Stimulated activated CD8-positive, alpha-beta memory T cell treated with anti-CD3 and anti-CD28 coated beads, Interleukin-12 subunit alpha, Interleukin-12 subunit beta, amount 100 ng/mL, for 1 hour (primary cell): ENCODE results near the gene AP2B1.
"Not testable (repeated sequence)": the region's sequence is repeated elsewhere in the genome, so short reads cannot be mapped to it uniquely, and the experiment has no call there.

Experiments used
- DNase-seq: peaks from one replicate; pipeline ENCODE4 v3.0.0-alpha.2; 2020; ENCODE audit warnings: low read depth

The AP2B1 gene

DNA sequence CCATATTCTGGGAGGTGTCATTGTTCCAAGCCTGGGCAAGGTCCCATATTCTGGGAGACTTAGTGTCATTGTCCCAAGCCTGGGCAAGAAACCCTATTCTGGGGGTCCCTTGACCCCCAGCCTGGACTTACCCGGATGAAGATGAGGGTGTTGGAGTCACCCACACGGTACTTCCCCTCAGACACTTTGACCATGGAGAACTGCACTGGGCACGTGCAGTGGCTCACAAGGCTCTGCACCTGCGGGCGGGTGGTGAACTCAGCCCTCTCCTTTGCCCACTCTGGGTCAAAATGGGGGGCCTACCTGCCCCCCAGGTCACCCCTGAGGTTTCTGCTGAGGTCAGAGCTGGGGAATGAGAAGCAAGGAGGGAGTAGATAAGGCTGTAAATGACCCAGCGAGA lies 161.9 kb downstream of the AP2B1 start:
- DNase-seq, result no peak

DNA sequence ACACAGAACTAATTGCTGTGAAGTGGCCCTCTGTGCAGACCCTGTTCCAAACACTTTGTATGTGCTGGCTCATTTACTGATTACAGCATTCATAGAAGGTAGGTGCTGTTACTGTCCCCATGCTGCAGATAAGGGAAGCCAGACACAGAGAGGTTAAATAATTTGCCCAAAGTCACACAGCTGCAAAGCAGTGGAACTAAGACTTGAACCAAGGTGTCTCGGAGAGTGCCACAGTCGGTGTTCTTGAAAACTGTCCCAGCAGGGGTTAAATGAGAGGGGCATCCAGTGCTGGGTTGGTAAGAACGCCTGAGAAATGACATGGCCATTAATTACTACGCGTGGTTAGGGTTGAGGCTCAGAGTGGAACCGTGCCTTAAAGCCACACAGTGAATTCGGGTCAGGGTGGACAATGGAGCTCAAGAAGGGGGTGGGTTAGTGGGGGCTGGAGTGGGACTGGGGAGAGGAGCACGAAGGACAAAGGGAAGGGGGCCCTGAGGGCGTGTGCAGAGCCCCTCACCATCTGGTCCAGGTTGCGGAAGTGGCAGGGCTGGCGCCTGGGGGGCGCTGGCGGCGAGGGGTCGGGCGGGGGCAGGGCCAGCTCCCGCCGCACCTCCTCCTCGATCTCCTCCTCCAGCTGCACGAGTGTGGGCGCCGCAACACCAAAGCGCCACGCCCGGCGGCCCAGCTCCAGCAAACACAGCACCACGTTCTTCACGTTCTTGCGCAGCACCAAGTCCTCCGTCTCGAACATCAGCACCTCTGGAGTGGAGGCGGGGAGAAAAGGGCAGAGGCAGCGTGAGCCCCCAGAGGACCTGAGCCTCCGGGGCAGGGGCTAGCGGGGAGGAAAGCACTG lies 162.7 kb downstream of the AP2B1 start:
- no peak for DNase-seq

DNA sequence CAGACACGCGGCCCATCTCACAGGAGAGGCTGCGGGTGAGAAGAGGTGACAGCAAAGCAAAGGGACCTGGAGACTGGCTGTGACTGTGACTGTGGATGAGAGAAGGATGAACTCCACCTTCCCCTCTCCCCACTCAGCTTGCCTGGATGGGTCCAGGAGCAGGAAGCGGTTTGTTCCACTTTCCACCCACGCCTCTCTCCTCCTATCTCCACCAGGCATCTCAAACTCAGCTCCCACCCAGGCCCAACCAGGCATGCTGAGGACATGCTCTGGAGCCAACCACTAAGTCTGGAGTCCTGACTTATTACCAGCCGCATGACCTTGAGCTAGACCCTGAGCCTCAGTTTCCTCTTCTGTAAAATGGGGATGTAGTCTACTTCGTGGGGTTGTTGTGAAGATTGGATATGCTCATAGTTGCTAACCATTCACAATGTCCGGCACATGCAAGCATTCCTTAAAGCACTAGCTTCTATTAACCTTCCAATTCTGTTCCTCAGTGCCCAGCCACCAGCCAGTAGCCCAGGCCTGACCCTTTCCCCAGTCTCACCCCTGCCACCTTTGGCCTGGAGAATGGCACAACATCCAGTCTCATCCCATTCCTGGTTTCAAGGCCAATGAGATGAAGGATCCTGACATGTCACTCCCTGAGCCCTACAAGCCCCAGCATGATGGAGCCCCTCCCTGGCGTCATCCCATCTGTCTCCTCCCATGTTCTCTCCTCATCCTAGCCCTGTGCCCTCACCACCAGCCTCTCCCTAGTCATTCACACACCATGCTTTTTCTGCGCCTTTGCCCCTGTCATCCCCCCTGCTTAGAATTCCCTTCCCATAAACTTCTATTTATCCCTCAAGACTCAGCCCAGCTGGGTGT lies 163.6 kb downstream of the AP2B1 start:
- no peak for DNase-seq

DNA sequence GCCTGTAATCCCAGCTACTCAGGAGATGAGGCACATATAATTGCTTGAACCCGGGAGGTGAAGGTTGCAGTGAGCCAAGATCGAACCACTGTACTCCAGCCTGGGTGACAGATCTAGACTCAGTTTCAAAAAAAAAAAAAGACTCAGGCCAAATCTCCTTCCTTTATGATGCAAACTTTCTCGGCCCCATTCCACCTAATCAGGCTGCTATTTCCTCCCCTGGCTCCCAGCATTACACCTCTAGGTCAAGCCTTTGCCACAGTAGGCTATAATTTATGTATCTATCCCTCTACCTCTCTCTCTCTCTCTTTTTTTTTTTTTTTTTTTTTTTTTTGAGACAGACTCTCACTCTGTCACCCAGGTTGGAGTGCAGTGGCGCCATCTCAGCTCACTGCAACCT lies 164.4 kb downstream of the AP2B1 start:
- DNase-seq, result not testable (repeated sequence)

DNA sequence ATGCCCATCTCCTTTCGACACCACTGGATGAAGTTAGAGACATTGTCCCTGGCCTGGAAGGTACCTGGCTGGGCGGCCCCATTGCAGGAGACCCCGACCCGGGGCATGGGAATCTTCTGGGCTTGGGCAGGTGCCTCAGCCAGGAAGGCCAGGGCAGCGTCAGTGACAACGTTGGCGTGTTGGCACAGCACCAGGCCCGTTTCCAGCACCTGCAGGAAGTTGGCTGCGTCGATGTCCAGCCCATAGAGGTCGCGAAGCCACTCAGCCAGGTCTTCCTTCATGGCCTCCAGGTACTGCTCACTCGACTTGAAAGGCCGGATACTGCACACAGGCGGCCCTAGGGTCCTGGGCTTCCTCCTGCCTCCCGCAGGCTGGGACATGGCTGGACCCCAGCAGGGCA lies 165.3 kb downstream of the AP2B1 start:
- no peak for DNase-seq

DNA sequence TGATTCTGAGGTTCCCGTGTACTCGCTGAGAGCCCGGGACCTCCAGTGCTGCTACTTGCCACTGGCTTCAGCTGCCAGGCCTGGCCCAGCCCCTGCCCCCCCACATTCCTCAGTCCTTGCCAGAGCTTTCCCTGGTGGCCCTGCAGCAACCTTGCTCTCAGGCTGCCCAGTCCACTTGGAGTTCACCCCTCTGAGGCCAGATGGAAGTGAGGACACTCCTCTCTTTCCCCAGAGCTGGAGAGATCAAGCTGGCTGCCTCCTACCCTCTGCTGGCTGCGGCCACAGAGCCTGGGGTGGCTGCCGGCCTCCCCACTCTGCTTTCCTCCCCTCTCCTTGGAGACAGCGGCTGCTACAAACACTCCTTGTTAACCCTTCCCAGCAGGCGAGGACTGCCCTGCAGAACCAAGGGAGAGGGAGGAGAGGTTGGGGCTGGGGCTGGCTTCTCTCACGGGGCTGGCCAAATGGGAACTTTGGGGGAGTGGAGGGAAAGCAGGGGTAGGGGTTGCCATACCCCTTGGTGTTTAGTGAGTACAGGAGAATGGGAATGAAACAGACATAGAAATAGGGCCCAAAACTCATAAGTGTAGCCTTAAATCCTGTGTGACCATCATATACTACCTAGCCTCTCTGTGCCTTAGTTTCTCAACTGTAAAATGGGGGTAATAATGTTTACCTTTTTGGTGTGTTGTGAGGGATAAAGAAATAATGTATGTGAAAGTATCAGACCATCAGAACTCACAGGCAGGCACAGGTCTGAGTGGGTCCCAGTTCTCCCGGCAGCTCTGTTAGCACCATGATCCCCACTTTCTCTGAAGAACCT lies 166.0 kb downstream of the AP2B1 start, which contains the start of gene GAS2L2:
Gene GAS2L2 (minus strand): TSS at position 295 of the 820 bp plus-strand sequence. CDS start 389 bp downstream, outside the sequence.
- no peak for DNase-seq

DNA sequence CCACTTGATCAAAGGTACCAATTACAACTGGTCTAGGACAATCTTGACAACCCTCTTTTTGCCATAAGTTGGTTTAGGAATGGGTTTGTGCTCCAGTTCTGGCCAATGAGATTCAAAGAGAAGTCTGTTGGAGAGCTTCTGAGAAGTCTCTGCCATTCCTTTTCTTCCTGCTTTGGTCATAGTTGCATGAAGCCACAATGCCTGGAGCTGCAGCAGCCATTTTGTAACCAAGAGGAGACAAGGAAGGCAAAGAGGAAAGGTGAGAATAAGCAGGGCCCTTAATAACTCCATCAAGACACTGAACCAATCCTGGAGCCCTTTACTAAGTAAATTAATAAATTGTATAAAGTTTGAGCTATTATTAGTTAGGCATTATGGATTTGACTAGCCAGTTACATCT lies 170.1 kb downstream of the AP2B1 start:
- DNase-seq, result no peak

DNA sequence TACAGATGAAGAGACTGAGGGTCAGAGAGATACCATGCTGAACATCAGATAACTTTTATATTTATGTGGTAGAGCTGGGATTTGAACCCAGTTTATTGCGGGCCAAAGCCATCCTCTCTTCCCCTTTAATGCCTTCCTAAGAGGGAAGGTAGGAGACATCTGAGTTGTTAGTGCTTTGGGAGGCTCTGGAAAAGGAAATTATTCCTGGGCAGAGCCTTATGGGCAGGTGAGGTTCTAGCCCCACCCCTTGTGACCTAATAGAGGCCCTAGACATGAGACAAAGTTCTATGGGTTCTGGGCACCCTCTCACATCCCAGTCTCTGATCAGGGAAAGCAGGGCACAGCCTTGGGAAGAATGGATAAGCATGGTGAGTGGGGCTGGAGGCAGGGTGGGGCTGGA lies 173.5 kb downstream of the AP2B1 start, which contains the start of gene C17orf50:
Gene C17orf50 (plus strand): TSS at position 301 of the 400 bp plus-strand sequence. CDS start 55 bp downstream, at position 356.
- DNase-seq, result no peak

DNA sequence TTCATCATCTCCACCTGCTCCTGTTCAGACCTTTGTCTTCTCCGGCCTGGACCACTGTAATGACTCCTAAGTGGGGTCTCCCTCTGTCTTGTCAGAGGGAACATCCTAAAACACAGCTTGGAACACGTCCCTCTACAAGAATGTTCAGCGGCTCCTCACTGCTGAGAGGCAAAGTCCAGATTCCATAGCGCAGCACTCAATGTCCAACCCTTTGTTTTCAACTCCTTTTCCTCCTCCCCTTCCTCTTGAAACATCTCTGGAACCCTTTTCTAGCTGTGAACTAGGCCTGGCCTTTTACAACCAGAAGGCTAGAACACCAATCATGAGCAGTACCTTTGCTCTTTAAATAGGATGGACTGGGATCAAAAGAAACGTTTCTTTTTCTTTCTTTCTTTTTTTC lies 174.5 kb downstream of the AP2B1 start:
- no peak for DNase-seq

DNA sequence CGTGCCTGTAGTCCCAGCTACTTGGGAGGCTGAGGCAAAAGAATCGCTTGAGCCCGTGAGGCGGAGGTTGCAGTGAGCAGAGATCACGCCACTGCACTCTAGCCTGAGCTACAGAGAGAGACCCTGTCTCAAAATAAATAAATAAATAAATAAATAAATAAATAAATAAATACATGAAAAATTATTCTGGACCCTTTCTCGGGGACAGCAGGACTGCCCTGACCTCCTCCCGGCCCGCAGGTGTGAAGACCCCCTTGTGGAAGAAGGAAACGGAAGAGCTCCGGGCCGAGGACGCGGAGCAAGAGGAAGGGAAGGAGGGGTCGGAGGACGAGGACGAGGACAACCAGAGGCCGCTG lies 176.6 kb downstream of the AP2B1 start:
- no peak for DNase-seq

DNA sequence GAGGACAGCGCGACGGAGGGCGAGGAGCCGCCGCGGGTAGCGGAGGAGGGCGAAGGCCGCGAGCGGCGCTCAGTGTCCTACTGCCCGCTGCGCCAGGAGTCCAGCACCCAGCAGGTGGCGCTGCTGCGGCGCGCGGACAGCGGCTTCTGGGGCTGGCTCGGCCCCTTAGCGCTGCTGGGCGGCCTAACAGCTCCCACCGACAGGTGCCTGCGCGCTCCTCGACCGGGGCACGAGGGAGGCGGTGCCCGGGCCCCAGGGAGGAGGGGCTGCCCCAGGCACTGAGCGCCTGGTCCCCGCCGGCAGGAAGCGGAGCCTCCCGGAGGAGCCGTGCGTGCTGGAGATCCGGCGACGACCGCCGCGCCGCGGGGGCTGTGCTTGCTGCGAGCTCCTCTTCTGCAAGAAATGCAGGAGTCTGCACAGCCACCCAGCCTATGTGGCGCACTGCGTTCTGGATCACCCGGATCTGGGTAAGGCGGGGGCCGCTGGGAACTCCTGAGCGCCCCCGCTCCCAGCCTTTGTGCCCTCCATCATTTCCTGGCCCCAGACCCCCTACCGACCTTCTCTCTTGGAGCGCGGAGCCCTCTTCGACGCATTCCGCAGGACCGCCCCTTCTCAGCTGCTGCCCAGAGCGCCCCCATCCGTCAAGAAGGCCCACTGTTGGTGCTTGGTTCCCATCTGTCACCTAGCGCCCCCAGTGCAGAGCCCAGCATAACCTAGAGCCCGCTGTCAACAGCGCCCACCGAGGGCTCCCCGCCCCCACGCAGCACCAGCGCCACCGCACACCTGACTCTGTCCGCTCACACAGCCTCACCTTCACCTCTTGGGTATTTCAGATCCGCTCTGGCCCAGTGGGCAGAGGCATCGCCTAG lies 177.2 kb downstream of the AP2B1 start:
- DNase-seq, result peak; percentile 71

DNA sequence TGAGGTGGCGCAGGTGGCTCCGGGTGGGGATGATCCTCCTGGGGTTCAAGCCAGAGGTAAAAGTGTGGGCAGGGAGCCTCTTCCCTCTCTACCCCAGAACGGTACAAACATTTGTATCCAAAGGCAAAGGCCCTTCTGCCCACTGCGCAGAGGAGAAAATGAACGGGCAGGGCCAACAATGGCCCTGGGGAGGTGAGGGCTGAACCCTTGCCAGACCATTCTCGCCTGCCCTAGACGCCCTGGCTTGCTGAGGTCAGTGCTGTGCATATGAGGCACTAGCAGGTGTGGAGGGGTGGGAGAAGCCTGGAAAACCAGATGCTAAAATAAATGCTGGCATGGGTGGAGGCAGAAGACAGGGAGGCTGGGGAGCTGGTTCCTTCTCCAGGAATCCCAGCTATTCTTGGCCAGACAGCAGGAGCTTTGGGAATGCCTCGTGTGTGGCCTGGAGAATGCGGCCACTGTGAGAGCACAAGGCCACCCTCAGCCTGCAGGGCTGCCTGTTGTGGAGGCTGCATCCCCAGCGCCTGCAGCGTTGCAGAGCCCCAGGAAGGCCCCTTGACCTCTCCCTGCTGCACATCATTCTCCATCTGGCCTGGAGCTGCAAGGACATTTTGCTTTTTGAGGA lies 178.1 kb downstream of the AP2B1 start:
- no peak for DNase-seq

DNA sequence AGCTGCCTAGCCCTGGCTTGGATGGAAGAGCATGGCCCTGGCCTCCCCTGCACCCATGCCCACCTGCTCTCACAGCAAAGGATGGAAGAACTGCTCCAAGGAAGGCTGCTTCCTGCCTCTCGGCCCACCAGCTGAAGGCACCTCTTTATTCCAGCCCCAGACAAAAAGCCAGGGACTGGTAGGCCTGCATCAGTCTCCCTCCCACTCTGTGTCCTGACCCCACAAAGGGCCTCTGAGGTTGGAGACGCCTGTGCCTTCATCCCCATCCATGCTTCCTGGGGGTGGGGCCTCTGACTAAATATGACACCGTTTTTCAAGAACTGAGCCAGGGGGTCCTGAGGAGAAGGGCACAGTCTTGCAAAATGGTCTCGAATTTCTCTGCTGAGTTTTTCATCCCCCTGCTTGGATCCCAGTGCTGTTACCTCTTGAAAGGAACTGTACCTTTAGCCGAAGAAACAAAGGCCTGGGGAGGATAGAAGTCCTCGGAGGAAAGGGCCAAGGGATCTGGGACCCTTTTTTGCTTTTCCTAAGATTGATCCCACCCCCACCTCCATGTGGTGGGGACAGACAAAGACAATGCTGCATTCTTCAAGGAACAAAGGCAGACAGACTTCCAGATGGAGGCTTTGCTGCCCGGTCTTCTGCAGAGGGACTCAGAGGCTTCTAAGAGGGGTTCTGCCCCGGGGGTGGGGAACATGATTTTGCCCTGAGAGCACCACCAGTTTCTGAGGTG lies 178.8 kb downstream of the AP2B1 start:
- DNase-seq, result no peak

DNA sequence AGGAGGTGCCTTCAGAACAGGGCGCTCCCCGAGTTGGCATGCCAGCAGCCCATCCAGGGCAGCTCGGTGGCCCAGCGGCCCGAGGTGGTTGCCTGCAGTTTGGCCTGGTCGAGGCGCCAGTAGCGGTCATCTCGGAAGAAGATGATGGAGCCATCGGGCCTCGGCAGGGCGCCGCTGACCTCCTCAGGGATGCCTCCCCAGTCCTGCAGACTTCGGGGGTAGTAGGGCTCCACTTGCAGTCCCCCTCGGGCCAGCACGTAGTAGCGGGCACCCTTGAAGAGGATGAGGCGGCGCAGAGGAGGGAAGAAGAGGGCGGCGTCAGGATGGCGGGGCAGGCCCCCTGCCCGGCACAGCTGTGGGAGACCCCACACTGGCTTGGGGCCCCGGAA lies 179.4 kb downstream of the AP2B1 start:
- no peak for DNase-seq

DNA sequence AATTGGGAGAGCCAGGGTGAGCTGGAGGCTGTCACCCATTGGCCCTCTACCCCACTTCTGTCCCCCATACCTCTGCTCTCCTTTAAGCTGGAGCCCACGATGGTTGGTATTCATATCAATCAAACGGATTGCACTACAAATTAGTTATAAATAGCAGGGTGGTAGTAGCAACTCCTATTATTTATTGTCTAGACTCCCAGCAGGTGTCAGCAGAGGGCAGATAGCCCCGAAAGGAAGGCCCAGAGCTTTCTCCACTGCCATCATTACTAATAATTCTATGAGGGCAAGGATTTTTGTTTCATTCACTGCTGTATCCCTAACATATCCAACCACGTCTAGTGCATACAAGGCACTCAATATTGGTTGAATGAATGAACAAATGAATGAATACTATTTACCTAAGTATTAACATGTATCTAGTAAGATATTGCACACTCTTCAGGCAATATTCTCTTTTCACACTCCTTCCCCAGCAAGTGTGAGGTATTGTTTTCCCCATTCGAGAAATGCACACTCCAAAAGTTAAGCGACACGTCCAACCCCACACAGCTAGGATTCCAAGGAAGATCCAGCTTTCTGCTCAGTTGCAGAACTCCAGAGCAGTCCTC lies 179.9 kb downstream of the AP2B1 start:
- DNase-seq, result no peak

DNA sequence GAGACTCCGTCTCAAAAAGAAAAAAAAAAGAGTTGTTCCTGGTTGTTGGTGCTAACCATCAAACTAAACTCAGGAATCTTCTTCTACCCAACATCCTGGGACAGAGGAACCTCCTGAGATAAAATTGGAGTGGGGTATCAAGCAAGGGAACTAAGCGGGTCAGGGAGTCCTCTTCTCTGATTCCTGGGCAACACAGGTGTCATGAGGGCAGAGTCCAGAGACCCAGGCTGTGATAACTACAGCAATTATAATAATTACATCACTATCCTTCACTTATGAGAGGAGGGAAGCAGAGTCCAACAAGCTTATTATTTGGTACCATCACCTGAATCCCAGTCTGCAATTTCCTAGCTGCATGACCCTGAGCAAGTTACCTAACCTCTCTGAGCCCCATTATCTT lies 181.7 kb downstream of the AP2B1 start:
- DNase-seq, result no peak

DNA sequence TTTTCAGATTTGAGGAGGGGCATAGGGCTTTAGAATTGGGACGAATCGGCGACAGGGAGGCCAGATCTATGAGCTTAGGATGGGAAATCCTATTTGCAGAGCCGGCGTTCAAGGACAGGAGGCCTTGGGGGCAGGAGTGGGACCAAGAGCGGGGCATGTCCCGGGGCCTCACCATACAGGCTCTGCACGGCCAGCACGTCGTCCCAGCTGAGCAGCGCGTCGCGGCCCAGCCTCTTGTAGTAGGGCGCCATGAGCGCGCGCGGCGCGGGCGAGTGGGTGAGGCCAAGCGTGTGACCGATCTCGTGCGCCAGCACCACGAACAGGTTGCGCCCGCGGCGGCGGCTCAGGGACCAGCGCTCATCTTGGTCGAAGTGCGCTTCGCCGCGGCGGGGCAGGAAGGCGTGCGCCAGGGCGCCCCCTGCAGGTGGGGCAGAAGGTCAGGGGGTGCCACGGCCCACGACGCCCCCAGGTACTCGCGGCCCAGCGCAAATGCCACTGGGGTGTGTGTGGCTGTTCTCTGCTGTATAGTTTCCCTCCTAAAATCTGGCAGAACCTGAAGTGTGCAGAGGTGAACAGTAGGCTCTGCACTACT lies 182.9 kb downstream of the AP2B1 start:
- no peak for DNase-seq

DNA sequence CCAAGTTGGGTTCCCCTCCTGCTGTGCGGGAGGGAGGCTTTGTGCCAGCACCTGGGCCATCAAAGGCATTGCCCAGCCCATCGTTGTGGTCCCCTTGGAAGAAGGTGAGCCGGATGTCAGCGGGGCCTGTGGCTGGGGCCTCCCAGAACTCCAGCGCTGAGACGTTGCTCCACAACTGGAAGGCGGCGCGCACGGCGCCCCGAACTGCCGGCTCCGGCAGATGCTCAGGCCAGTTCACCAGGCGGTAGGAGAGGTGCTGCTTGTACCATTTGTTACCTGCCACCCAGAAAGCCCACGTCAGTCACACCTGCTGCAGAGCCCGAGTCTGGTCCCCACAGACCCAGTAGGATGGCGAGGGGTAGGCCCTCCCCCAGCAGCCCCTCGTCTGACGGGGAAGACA lies 186.0 kb downstream of the AP2B1 start:
- DNase-seq, result no peak
